Ectodermal cell (in vitro differentiated cells): Measurements from ENCODE around the gene TAS1R1.

Source experiments
- H3K27ac ChIP-seq: 2 replicates; pipeline ENCODE4 v1.7.0; 2013; ENCODE audit warnings: mild to moderate bottlenecking, low read depth, low read length; ENCODE audit not compliant: insufficient read depth, poor library complexity, severe bottlenecking
- H3K27me3 ChIP-seq: 2 replicates; pipeline ENCODE4 v1.7.0; 2013; ENCODE audit warnings: mild to moderate bottlenecking, low read length; ENCODE audit not compliant: insufficient read depth, control insufficient read depth, poor library complexity, severe bottlenecking
- H3K36me3 ChIP-seq: one replicate; pipeline ENCODE4 v1.7.0; 2013; ENCODE audit warnings: low read length; ENCODE audit not compliant: control insufficient read depth, insufficient read depth
- H3K4me1 ChIP-seq: one replicate; pipeline ENCODE4 v1.7.0; 2013; ENCODE audit warnings: low read length; ENCODE audit not compliant: control insufficient read depth, insufficient read depth
- H3K4me3 ChIP-seq: 2 replicates; pipeline ENCODE4 v1.7.0; 2013; ENCODE audit warnings: low read depth, low read length, control low read depth; ENCODE audit not compliant: insufficient read depth
- H3K9me3 ChIP-seq: 2 replicates; pipeline ENCODE4 v1.7.0; 2013; ENCODE audit warnings: mild to moderate bottlenecking, low read length, moderate library complexity; ENCODE audit not compliant: control insufficient read depth
- WGBS, 2 experiments: methylation state at CpG; one replicate each; pipeline ENCODE4 v1.1.7; 2013; ENCODE audit warnings: missing lambda C conversion rate in 2 of 2; 5-methylcytosine and 5-hydroxymethylcytosine counted together

The TAS1R1 gene

DNA sequence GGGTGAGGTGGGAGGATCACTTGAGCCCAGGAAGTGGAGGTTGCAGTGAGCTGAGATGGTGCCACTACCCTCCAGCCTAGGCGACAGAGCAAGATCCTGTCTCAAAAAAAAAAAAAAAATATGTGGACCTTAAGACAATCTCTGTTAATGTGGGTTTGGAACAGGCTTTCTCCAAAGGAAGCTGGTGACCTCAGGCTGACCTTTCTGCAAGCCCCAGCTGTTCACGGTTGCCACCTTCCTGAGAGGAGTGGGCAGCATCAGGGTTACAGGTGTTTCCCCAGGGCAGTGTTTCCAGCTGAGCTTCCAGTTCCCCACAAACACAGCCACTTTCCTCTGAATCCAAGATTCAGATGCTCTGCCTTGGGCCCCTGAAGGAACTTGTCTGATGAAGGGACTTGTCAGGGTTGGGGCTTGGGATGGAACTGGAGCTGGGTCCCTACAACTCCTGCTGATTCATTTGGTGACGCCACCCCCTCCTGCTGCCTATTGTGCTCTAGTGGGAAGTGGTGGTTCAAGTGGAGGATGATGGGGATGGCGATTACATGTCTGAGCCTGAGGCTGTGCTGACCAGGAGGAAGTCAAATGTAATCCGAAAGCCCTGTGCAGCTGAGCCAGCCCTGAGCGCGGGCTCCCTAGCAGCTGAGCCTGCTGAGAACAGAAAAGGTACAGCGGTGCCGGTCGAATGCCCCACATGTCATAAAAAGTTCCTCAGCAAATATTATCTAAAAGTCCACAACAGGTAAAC is 26.6 kb downstream of the TAS1R1 start:
- Histone ChIP-seq H3K27ac (no peak overlapping the region), H3K27me3 (no peaks in the 10 kb centered on the region), H3K4me3 (no peak overlapping the region), H3K4me1 (peaks cover 17% of the 10 kb centered on the region), H3K9me3 (no peaks in the 10 kb centered on the region), H3K36me3 (no peaks in the 10 kb centered on the region)
- 94% methylated on average over 10 of the region's 10 CpGs for WGBS, 2 experiments

DNA sequence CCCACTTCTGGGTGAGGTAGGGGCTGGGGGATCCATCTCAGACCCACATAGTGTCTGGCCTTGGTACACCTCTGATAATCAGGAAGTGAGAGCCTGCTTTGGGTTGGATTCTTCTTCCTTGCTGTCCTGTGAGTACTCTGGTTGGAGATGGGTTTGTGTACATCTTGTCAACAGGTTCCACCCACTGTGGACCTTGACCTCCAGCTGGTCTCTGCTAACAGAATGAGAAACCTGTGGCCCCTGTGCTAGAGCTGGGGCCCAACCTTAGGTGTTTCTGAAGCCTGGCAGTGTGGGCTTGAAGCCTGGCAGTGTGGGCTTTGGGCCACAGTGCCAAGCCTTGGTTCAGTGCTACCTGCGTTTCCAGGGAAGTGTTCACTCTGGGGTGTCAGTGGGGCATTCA is 27.3 kb downstream of the TAS1R1 start:
- H3K36me3 ChIP-seq = peaks cover 3% of the 10 kb centered on the region
- no peaks in the 10 kb centered on the region for H3K9me3 ChIP-seq
- H3K27ac ChIP-seq = no peak overlapping the region
- H3K4me3 ChIP-seq = no peak overlapping the region
- WGBS, 2 experiments = 92 to 97% methylated on average over 1 of the region's 1 CpG
- H3K27me3 ChIP-seq = no peaks in the 10 kb centered on the region
- peaks cover 17% of the 10 kb centered on the region for H3K4me1 ChIP-seq

DNA sequence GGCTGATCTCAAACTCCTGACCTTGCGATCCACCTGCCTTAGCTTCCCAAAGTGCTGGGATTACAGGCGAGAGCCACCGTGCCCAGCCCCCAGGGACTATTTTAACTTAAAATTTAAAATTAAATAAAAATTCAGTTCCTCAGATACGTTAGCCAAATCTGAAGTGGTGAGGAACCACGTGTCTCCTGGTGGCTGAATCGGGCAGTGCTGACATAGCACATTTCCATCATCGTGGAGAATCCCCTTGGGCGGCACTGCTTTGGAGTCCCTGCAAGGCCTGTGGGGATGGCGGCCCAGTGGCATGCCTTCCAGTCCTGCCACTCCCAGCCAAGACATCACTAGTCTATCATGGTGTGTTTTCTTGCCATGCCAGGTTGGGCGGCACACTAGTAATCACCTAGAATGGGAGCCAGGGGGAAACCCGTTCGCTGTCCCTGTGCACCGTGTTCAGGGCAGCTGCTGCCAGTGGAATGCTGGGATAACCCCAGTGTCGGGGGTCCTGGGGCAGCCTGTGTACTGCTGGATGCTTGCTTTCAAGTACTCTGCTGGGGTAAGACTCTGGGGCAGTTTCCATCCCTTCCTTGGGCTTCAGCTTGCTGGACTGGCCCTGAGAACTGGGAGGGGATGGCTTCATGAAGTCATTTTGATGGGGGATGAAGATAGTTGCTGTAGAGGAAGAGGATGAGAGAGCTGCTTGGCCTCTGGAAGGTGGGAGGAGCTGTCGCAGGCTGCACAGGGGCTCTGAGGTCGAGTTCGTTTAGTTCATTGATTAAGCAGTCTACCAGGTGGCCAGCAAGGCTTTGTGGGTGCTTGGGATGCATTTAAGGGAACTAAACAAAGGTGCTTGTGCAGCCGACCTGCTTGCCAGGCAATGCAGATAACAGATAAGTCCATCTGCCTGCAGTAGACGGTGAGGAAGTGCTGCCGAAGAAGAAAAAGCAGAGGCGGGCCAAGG is 29.3 kb downstream of the TAS1R1 start:
- Histone ChIP-seq H3K9me3 (no peaks in the 10 kb centered on the region), H3K27me3 (no peaks in the 10 kb centered on the region), H3K27ac (no peak overlapping the region), H3K4me1 (peaks cover 11% of the 10 kb centered on the region), H3K4me3 (no peak overlapping the region), H3K36me3 (peaks cover 14% of the 10 kb centered on the region)
- WGBS, 2 experiments = 86 to 91% methylated on average over 21 of the region's 21 CpGs

DNA sequence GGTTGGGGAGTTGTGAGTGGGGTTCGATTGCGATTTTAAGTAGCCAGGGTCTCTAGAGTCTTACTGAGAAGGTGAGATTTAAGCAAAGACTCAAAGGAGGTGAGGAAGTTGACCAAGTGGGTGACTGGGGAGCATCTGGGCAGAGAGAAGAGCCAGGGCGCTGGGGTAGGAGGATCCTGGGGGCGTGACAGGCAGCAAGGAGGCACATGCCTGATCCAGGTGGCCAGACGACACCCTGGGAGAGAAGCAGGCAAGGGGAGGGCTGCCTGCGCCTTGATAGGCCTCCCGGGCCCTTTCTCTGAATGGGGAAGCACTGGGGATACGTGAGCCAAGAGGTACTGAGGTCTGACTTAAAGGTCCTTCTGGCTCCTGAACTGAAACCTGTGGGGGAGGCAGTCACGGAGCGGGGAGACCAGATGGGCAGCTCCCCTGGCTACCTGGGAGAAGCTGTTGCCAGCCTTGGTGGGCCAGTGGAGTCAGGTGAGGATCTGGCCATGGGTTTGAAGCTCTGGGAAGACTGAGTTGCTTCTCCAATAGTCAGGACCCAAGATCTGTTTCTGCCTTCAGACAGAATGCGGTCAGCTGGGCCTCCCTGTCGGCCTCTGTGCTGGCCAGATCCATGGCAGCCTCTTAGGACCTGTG is 30.1 kb downstream of the TAS1R1 start:
- no peaks in the 10 kb centered on the region for H3K27me3 ChIP-seq
- peaks cover 16% of the 10 kb centered on the region for H3K36me3 ChIP-seq
- H3K9me3 ChIP-seq = no peaks in the 10 kb centered on the region
- WGBS, 2 experiments = 88 to 89% methylated on average over 12 of the region's 12 CpGs
- H3K4me3 ChIP-seq = no peak overlapping the region
- no peak overlapping the region for H3K27ac ChIP-seq
- peaks cover 9% of the 10 kb centered on the region for H3K4me1 ChIP-seq

DNA sequence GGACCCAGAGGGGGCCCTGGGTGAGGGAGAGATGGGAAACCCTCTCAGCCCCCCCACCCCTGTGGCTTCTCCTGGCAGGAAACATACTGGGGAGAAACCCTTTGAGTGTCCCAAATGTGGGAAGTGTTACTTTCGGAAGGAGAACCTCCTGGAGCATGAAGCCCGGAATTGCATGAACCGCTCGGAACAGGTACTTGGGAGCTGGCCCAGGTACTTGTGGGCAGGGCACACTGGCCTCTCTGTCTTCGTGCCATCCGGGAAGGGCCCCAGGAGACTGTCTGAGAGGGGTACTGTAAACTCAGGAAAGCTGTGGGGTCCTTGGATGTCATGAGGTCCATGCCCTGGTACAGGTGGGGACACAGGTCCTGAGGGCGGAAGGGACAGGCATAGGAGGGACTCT is 30.7 kb downstream of the TAS1R1 start:
- no peak overlapping the region for H3K27ac ChIP-seq
- H3K4me1 ChIP-seq = peaks cover 2% of the 10 kb centered on the region
- H3K9me3 ChIP-seq = no peaks in the 10 kb centered on the region
- no peaks in the 10 kb centered on the region for H3K27me3 ChIP-seq
- no peak overlapping the region for H3K4me3 ChIP-seq
- peaks cover 18% of the 10 kb centered on the region for H3K36me3 ChIP-seq
- 92% methylated on average over 7 of the region's 7 CpGs for WGBS, 2 experiments

DNA sequence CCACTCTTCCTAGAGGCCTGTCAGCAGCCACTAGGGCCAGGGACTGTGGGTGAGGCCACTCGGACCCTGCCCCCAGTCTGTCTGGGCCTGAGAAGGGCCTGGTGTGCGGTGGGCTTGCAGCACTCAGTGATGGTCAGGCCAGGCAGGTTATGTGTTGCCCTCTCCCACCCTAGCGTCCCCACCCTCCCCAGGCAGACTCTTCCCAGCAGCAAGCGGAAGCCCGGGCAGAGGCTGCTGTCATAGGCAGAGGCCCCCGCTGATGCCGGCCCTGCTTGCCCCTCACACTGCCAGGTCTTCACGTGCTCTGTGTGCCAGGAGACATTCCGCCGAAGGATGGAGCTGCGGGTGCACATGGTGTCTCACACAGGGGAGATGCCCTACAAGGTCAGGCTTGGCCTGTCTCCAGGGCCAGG is 31.3 kb downstream of the TAS1R1 start:
- Histone ChIP-seq H3K27ac (no peak overlapping the region), H3K36me3 (peaks cover 18% of the 10 kb centered on the region), H3K4me3 (no peak overlapping the region), H3K9me3 (no peaks in the 10 kb centered on the region), H3K27me3 (no peaks in the 10 kb centered on the region), H3K4me1 (no peaks in the 10 kb centered on the region)
- 94 to 95% methylated on average over 11 of the region's 11 CpGs for WGBS, 2 experiments

DNA sequence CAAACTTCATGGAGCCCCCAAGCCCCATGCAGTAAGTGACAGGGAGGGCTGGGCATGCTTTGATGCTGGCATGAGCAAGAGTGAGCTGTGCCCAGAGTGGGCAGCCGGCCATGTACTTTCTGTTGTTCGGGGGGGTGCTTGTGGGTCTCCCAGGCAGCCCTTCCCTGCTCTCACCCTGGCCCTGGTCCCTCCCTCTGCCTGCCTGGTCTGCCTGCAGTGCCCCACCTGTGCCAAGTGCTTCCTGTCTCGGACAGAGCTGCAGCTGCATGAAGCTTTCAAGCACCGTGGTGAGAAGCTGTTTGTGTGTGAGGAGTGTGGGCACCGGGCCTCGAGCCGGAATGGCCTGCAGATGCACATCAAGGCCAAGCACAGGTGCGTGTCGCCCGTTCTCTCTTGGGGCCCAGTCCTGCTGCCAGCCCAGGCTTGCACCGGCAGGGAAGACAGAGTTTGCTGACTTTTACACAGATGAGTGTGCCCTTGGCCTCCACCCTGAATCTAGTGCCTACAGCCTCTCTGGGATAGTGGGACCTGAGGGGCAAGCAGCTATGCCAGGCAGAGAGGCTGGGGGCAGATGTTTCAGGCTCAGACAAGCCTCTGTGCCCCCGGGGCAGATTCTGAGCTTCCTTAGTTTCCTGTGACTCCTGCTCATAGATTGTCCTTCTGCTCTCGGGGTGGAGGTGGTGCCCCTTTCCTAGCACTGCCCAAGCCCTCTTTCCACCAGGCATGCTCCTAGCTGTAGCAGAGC is 32.3 kb downstream of the TAS1R1 start:
- H3K36me3 ChIP-seq = peaks cover 18% of the 10 kb centered on the region
- 94 to 96% methylated on average over 13 of the region's 13 CpGs for WGBS, 2 experiments
- no peaks in the 10 kb centered on the region for H3K4me1 ChIP-seq

DNA sequence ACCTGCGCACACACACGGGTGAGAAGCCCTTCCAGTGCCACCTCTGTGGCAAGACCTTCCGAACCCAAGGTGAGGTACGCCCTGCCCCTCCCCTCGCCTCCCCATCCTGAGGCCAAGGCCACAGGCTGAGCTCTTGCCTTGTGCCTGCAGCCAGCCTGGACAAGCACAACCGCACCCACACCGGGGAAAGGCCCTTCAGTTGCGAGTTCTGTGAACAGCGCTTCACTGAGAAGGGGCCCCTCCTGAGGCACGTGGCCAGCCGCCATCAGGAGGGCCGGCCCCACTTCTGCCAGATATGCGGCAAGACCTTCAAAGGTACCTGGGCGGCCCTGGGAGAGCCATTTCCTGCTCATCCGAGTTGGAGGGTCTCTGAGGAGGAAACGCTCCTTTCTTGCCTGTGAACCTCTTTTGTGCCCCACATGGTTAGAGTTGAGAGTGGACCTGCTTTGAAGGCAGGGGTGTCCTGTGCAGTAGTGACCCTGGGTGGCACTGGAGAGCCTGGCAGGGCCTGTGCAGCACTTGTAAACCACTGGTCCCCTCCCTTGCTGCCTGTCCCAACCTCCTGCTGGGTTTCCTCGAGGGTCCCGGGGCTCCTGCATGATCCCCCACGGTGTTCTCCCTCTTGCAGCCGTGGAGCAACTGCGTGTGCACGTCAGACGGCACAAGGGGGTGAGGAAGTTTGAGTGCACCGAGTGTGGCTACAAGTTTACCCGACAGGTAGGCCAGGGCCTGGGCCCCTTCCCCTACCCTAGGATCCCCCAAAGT is 33.2 kb downstream of the TAS1R1 start:
- 93 to 95% methylated on average over 25 of the region's 25 CpGs for WGBS, 2 experiments
- no peaks in the 10 kb centered on the region for H3K9me3 ChIP-seq
- H3K4me3 ChIP-seq = no peak overlapping the region
- H3K27ac ChIP-seq = no peak overlapping the region
- H3K27me3 ChIP-seq = no peaks in the 10 kb centered on the region
- peaks cover 18% of the 10 kb centered on the region for H3K36me3 ChIP-seq
- H3K4me1 ChIP-seq = no peaks in the 10 kb centered on the region

More for the DNA sequence above, 32.3 kb downstream of the TAS1R1 start:
- Histone ChIP-seq H3K4me3 (no peak overlapping the region), H3K27ac (no peak overlapping the region), H3K9me3 (no peaks in the 10 kb centered on the region), H3K27me3 (no peaks in the 10 kb centered on the region)

DNA sequence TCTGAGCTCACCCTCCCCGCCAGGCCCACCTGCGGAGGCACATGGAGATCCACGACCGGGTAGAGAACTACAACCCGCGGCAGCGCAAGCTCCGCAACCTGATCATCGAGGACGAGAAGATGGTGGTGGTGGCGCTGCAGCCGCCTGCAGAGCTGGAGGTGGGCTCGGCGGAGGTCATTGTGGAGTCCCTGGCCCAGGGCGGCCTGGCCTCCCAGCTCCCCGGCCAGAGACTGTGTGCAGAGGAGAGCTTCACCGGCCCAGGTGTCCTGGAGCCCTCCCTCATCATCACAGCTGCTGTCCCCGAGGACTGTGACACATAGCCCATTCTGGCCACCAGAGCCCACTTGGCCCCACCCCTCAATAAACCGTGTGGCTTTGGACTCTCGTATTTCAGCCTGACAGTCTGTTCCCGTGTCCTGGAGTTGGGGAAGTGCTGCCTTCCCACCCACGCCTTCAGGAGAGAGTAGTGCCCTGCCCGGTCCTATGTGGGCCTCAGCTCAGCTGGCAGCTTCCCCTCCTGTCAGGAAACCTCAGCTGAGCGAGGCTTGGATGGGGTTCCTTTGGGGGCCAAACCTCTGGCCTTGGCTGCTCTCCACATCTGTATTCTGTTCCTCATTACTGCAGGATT is 33.9 kb downstream of the TAS1R1 start:
- Histone ChIP-seq H3K36me3 (peaks cover 20% of the 10 kb centered on the region), H3K9me3 (no peaks in the 10 kb centered on the region), H3K4me3 (no peak overlapping the region), H3K27ac (no peak overlapping the region), H3K4me1 (no peaks in the 10 kb centered on the region), H3K27me3 (no peaks in the 10 kb centered on the region)
- 93 to 95% methylated on average over 24 of the region's 24 CpGs for WGBS, 2 experiments
